ENCODE results near the gene FAM76B. TPM values are rescaled to one million over a fixed set of nuclear protein-coding genes. Genes with fewer than 3 reads are reported as not detected.

Gene FAM76B
- total and polyA plus RNA-seq, 9 of the 15 experiments (the other 6 are each of a cell fraction or from before 2014, with no cell fraction given) = 22.5 to 60.0 (median 35.0) TPM

DNA sequence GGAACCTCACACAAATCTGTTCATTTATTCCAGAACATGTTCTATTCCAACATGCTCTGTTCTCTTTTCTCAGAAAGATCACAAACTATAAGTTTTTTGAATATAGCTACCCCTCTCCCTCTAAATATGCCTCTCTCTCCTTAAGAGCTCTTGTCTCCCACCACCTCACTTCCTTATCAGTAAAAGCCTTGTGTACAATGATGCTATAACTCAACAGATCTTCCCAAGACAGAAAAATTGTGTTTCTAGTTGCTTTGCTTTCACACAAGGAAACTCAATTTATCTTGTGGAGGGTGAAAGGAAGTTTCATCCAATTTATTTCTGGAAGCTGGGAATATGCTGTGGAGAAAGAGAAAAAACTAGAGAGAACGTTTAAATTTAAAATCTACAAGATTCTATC lies 64.4 kb downstream of the FAM76B start (continued):
- TF ChIP-seq E2F3 (CRISPR knock-in tag; IDR thresholded peaks at IDR 0.05) (no peak), SRSF3 (IDR thresholded peaks at IDR 0.05; ENCODE audit: insufficient read depth, low read length) (no peak), MIER1 (IDR thresholded peaks at IDR 0.05; ENCODE audit: low read depth) (no peak), ZNF407 (IDR thresholded peaks at IDR 0.05; ENCODE audit: low read depth) (no peak), SNIP1 (IDR thresholded peaks at IDR 0.05; ENCODE audit: low read depth) (no peak), RBM34 (IDR thresholded peaks at IDR 0.05; ENCODE audit: borderline replicate concordance, insufficient read depth, low read length) (no peak), ZNF444 (CRISPR knock-in tag; IDR thresholded peaks at IDR 0.05) (no peak), MAZ (CRISPR knock-in tag; conservative IDR thresholded peaks at IDR 0.05 in 1 of 2, IDR thresholded peaks at IDR 0.05 in 1 of 2) (no peak), ZBTB12 (CRISPR knock-in tag; IDR thresholded peaks at IDR 0.05) (no peak), TEAD4 (IDR thresholded peaks at IDR 0.05; ENCODE audit: low read length) (peak; percentile 75), TEAD4 (CRISPR knock-in tag; IDR thresholded peaks at IDR 0.05; ENCODE audit: borderline replicate concordance) (no peak), FIP1L1 (IDR thresholded peaks at IDR 0.05; ENCODE audit: low read depth, low read length, poor library complexity, severe bottlenecking) (no peak), NFIC (IDR thresholded peaks at IDR 0.05) (peak; percentile 52), ARID2 (IDR thresholded peaks at IDR 0.05) (no peak), NFATC3 (IDR thresholded peaks at IDR 0.05) (no peak), NCOA6 (IDR thresholded peaks at IDR 0.05) (no peak), TAL1 (IDR thresholded peaks at IDR 0.05) (peak; percentile 76), GABPB2 (CRISPR knock-in tag; conservative IDR thresholded peaks at IDR 0.05) (no peak), MTA2 (IDR thresholded peaks at IDR 0.05; ENCODE audit: low read depth) (peak; percentile 67; the same call in 1 of the 2 replicates), PPARD (CRISPR knock-in tag; IDR thresholded peaks at IDR 0.05) (no peak), MTA3 (IDR thresholded peaks at IDR 0.05; ENCODE audit: borderline replicate concordance) (no peak), KLF6 (CRISPR knock-in tag; IDR thresholded peaks at IDR 0.05; ENCODE audit: borderline replicate concordance) (no peak)

All from K562 (cell line).